Keratinocyte (primary cell): Measurements from ENCODE around the gene EFR3B. TPM values are rescaled to one million over a fixed set of nuclear protein-coding genes. Genes with fewer than 3 reads are reported as not detected.

Source experiments
- DNase-seq: peaks from one replicate; pipeline ENCODE4 v3.0.0-alpha.2; 2011; ENCODE audit warnings: low read depth, missing footprints, low spot score
- FAIRE-seq: peaks from 2 replicates; lab custom pipeline; 2011; peaks lifted over from hg19 to GRCh38; lab: Jason Lieb, UNC
- H2AFZ ChIP-seq: 2 replicates; pipeline ENCODE4 v1.6.0; 2012; ENCODE audit warnings: low read length, control low read depth, inconsistent platforms; ENCODE audit not compliant: control insufficient read depth
- H3K27ac ChIP-seq: 2 replicates; pipeline ENCODE4 v1.5.1; 2011; ENCODE audit warnings: low read length; ENCODE audit not compliant: control insufficient read depth, insufficient read depth
- H3K27me3 ChIP-seq: 3 replicates; pipeline ENCODE4 v1.6.0; 2011; ENCODE audit warnings: low read length; ENCODE audit not compliant: control insufficient read depth, insufficient read depth; ENCODE audit errors: extremely low read depth
- H3K36me3 ChIP-seq, 2 experiments: 2 replicates in 1 of 2; 3 replicates in 1 of 2; pipeline ENCODE4 v1.5.1; 2011; ENCODE audit warnings: low read length in 2 of 2, mild to moderate bottlenecking in 1 of 2; ENCODE audit not compliant: control insufficient read depth in 2 of 2, insufficient read depth in 2 of 2; ENCODE audit errors: extremely low read depth in 1 of 2
- H3K4me1 ChIP-seq: 3 replicates; pipeline ENCODE4 v1.5.1; 2011; ENCODE audit warnings: low read length; ENCODE audit not compliant: control insufficient read depth, insufficient read depth; ENCODE audit errors: extremely low read depth
- H3K4me2 ChIP-seq: 3 replicates; pipeline ENCODE4 v1.6.0; 2011; ENCODE audit warnings: low read depth, low read length; ENCODE audit not compliant: control insufficient read depth, insufficient read depth; ENCODE audit errors: extremely low read depth
- H3K4me3 ChIP-seq, 3 experiments: fragments of 200-600 bp in 1 of 3; sonication (generic) in 1 of 3; 2 replicates in 2 of 3; 3 replicates in 1 of 3; pipeline ENCODE4 v1.5.1; 2011 to 2016; ENCODE audit warnings: low read length in 3 of 3, mild to moderate bottlenecking in 3 of 3, control low read depth in 2 of 3, inconsistent platforms in 1 of 3, low read depth in 1 of 3, mixed read lengths in 1 of 3, mixed run types in 1 of 3, moderate library complexity in 1 of 3; ENCODE audit not compliant: control insufficient read depth in 2 of 3, insufficient read depth in 2 of 3; ENCODE audit errors: extremely low read depth in 1 of 3
- H3K79me2 ChIP-seq: 2 replicates; pipeline ENCODE4 v1.6.0; 2012; ENCODE audit warnings: low read length; ENCODE audit not compliant: control insufficient read depth, insufficient read depth
- H3K9ac ChIP-seq: 3 replicates; pipeline ENCODE4 v1.6.0; 2011; ENCODE audit warnings: low read length; ENCODE audit not compliant: control insufficient read depth, insufficient read depth; ENCODE audit errors: extremely low read depth
- H3K9me1 ChIP-seq: 3 replicates; pipeline ENCODE4 v1.6.0; 2011; ENCODE audit warnings: low read length; ENCODE audit not compliant: control insufficient read depth, insufficient read depth; ENCODE audit errors: extremely low read depth
- H3K9me3 ChIP-seq: 2 replicates; pipeline ENCODE4 v1.5.1; 2012; ENCODE audit warnings: low read depth, low read length; ENCODE audit not compliant: control insufficient read depth
- H4K20me1 ChIP-seq: 3 replicates; pipeline ENCODE4 v1.6.0; 2011; ENCODE audit warnings: low read length; ENCODE audit not compliant: control insufficient read depth, insufficient read depth; ENCODE audit errors: extremely low read depth
- EZH2 ChIP-seq: IDR thresholded peaks from one replicate; pipeline ENCODE4 v1.6.1; 2012; ENCODE audit warnings: inconsistent platforms, mild to moderate bottlenecking, low read length, moderate library complexity
- dilution Hi-C: fragments of 300-500 bp; cut with MboI; formaldehyde crosslinking; loops from one replicate; pipeline ENCODE4 v1.7.0; 2020; ENCODE audit warnings: low sequenced_read_pairs; ENCODE audit not compliant: extremely low pct_ligation_motif_present
- polyA plus RNA-seq, 5 experiments: library from polyadenylated mRNA; depleted of rRNA in 3 of 5; stranded (reverse) in 3 of 5; stranded (forward) in 1 of 5; unstranded in 1 of 5; fragments of >200 nt; gene quantifications; 1 replicate in 1 of 5; 2 replicates in 3 of 5; 3 replicates in 1 of 5; pipeline versions ENCODE4 v1.2.1 to v1.2.3, GENCODE V29; 2011 to 2012; ENCODE audit warnings: missing spikeins in 2 of 5, low read depth in 1 of 5, low replicate concordance in 1 of 5
- TF ChIP-seq, protein P1 (sequence below), 3 experiments: IDR thresholded peaks in 1 of 3; conservative IDR thresholded peaks in 1 of 3; optimal IDR thresholded peaks in 1 of 3; 2 replicates in 2 of 3; 3 replicates in 1 of 3; pipeline versions ENCODE3 to v1.5.1; 2011; ENCODE audit warnings: low read length in 3 of 3, mild to moderate bottlenecking in 3 of 3, moderate library complexity in 2 of 3, control low read depth in 1 of 3, inconsistent platforms in 1 of 3; ENCODE audit not compliant: insufficient read depth in 2 of 3; ENCODE audit errors: extremely low read depth in 1 of 3

EFR3B gene
- polyA plus RNA-seq, 1 donor (not counting 4 experiments of a cell fraction or from before 2014, with no cell fraction given): 0.09 TPM

DNA sequence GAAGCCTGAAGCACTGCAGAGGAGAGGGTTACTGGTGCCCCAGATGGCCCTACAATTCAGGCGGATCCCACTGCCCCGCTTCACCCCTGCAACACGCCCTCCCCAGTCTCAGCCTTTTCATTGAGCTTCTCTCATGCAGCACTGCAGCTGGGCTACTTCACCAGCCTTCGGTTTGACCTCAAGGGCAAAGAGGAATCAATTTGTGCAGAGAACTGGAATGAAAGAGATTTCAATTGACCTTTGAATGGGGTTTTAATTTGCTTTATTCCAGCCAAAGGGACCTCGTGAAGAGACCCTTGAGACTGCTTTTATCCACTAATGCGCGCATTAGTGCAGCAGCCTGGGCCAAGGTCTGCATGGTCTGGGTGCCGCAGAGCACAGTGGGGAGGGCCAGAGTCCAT is 135.3 kb downstream of the EFR3B start:
- H3K27me3 ChIP-seq: peaks cover 17% of the 10 kb centered on the region
- no peak for DNase-seq
- FAIRE-seq: no peak
- no peaks in the 10 kb centered on the region for H3K9me1 ChIP-seq
- dilution Hi-C loops: no loop called here
- no peaks in the 10 kb centered on the region for H3K36me3 ChIP-seq
- H3K4me3 ChIP-seq: no peak overlapping the region
- H3K9ac ChIP-seq: no peak overlapping the region
- no peaks in the 10 kb centered on the region for H3K4me1 ChIP-seq
- no peak overlapping the region for H2AFZ ChIP-seq
- peaks cover 2% of the 10 kb centered on the region for H3K9me3 ChIP-seq
- no peaks in the 10 kb centered on the region for H4K20me1 ChIP-seq
- TF ChIP-seq, protein P1, sequence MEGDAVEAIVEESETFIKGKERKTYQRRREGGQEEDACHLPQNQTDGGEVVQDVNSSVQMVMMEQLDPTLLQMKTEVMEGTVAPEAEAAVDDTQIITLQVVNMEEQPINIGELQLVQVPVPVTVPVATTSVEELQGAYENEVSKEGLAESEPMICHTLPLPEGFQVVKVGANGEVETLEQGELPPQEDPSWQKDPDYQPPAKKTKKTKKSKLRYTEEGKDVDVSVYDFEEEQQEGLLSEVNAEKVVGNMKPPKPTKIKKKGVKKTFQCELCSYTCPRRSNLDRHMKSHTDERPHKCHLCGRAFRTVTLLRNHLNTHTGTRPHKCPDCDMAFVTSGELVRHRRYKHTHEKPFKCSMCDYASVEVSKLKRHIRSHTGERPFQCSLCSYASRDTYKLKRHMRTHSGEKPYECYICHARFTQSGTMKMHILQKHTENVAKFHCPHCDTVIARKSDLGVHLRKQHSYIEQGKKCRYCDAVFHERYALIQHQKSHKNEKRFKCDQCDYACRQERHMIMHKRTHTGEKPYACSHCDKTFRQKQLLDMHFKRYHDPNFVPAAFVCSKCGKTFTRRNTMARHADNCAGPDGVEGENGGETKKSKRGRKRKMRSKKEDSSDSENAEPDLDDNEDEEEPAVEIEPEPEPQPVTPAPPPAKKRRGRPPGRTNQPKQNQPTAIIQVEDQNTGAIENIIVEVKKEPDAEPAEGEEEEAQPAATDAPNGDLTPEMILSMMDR (optimal IDR thresholded peaks at IDR 0.05 in 1 of 3, IDR thresholded peaks at IDR 0.05 in 1 of 3, conservative IDR thresholded peaks at IDR 0.05 in 1 of 3; ENCODE audit: extremely low read depth in 1 of 3, insufficient read depth in 2 of 3, low read length in 3 of 3): no peak
- TF ChIP-seq EZH2: no peak
- H3K4me2 ChIP-seq: no peak overlapping the region
- H3K79me2 ChIP-seq: no peaks in the 10 kb centered on the region
- H3K27ac ChIP-seq: no peak overlapping the region

- Histone ChIP-seq H3K9me1 (no peaks in the 10 kb centered on the region), H3K9ac (no peak overlapping the region), H3K4me3 (no peak overlapping the region), H2AFZ (no peak overlapping the region), H3K27ac (no peak overlapping the region), H3K27me3 (peaks cover 17% of the 10 kb centered on the region), H3K36me3 (no peaks in the 10 kb centered on the region), H3K4me2 (no peak overlapping the region), H3K79me2 (no peaks in the 10 kb centered on the region), H3K4me1 (no peaks in the 10 kb centered on the region), H4K20me1 (no peaks in the 10 kb centered on the region), H3K9me3 (peaks cover 2% of the 10 kb centered on the region)
- FAIRE-seq: no peak
- TF ChIP-seq, protein P1 (optimal IDR thresholded peaks at IDR 0.05 in 1 of 3, IDR thresholded peaks at IDR 0.05 in 1 of 3, conservative IDR thresholded peaks at IDR 0.05 in 1 of 3; ENCODE audit: extremely low read depth in 1 of 3, insufficient read depth in 2 of 3, low read length in 3 of 3): no peak
- TF ChIP-seq EZH2: no peak
- DNase-seq: no peak
- dilution Hi-C loops: no loop called here
Measured at GRCh38 chr2:25178976-25179375, 137.1 kb downstream of the EFR3B start.
